Measurements from ENCODE around the gene TUSC2.

Gene TUSC2

GRCh38 chr3:50327943-50328691 is at the start of gene TUSC2:
TSS of gene TUSC2 (minus strand) at chr3:50328223. CDS start at chr3:50328099, 124 bp downstream.
- peak; percentile 99 for DNase-seq (ENCODE audit: low read depth)
- TF ChIP-seq CTCF (IDR thresholded peaks at IDR 0.05; ENCODE audit: insufficient read depth, low read depth, low read length, missing control alignments), result no peak
- peak within 1 kb of the TSS; percentile 78 for H3K4me3 ChIP-seq (ENCODE audit: low read length)

GRCh38 chr3:50375258-50375931 is 47.4 kb upstream of the TUSC2 start:
- no peak overlapping the region for H3K4me3 ChIP-seq (ENCODE audit: low read length)
- DNase-seq (ENCODE audit: low read depth), result no peak
- TF ChIP-seq CTCF (IDR thresholded peaks at IDR 0.05; ENCODE audit: insufficient read depth, low read depth, low read length, missing control alignments), result no peak

GRCh38 chr3:50374363-50375257 is 46.6 kb upstream of the TUSC2 start:
- H3K4me3 ChIP-seq (ENCODE audit: low read length), result no peak overlapping the region
- DNase-seq (ENCODE audit: low read depth), result no peak
- no peak for TF ChIP-seq CTCF (IDR thresholded peaks at IDR 0.05; ENCODE audit: insufficient read depth, low read depth, low read length, missing control alignments)

- H3K4me3 ChIP-seq (ENCODE audit: low read length), result no peak overlapping the region
- DNase-seq (ENCODE audit: low read depth), result no peak
- TF ChIP-seq CTCF (IDR thresholded peaks at IDR 0.05; ENCODE audit: insufficient read depth, low read depth, low read length, missing control alignments), result no peak
These were observed 45.4 kb upstream of the TUSC2 start for GRCh38 chr3:50373146-50374051.

GRCh38 chr3:50372349-50372748 is 44.3 kb upstream of the TUSC2 start:
- H3K4me3 ChIP-seq (ENCODE audit: low read length), result no peak overlapping the region
- no peak for DNase-seq (ENCODE audit: low read depth)

More at GRCh38 chr3:50372349-50372748, 44.3 kb upstream of the TUSC2 start:
- no peak for TF ChIP-seq CTCF (IDR thresholded peaks at IDR 0.05; ENCODE audit: insufficient read depth, low read depth, low read length, missing control alignments)
